Measurements from ENCODE around the gene KLF13. TPM values are rescaled to one million over a fixed set of nuclear protein-coding genes. Genes with fewer than 3 reads are reported as not detected.

The KLF13 gene
- total RNA-seq, 1 donor from 2014 or later = 44.6 TPM

DNA sequence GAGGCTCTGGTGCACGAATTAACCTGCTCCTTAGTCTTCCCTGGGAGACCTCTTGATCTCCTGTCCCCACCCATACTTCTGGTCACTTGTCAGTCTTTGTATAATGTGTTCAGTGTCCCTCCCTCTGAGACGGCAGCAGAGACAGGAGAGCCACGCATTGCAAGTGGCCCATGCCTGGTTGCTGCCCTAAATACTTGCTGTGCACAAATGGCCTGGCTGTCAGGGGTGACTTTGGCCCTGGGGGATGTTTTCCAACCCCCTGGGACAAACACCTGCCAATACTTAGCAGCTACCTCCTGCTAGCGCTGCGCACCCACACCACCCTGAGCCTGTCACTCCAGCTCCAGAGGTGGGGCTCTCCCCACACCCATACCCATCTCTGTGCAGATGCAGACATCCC, 17.2 kb downstream of the KLF13 start:
- H3K36me3 Mint-ChIP-seq (ENCODE audit: low read depth) = no peaks in the 10 kb centered on the region
- TF ChIP-seq, protein P1, sequence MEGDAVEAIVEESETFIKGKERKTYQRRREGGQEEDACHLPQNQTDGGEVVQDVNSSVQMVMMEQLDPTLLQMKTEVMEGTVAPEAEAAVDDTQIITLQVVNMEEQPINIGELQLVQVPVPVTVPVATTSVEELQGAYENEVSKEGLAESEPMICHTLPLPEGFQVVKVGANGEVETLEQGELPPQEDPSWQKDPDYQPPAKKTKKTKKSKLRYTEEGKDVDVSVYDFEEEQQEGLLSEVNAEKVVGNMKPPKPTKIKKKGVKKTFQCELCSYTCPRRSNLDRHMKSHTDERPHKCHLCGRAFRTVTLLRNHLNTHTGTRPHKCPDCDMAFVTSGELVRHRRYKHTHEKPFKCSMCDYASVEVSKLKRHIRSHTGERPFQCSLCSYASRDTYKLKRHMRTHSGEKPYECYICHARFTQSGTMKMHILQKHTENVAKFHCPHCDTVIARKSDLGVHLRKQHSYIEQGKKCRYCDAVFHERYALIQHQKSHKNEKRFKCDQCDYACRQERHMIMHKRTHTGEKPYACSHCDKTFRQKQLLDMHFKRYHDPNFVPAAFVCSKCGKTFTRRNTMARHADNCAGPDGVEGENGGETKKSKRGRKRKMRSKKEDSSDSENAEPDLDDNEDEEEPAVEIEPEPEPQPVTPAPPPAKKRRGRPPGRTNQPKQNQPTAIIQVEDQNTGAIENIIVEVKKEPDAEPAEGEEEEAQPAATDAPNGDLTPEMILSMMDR (conservative IDR thresholded peaks at IDR 0.05) = no peak
- H3K4me3 Mint-ChIP-seq = no peak overlapping the region
- H3K4me1 Mint-ChIP-seq = peaks cover 29% of the 10 kb centered on the region
- no peak for DNase-seq (ENCODE audit: low read depth, low spot score)
- peak overlapping the region; percentile 35 for H3K27ac Mint-ChIP-seq (ENCODE audit: unreplicated experiment)
- H3K27me3 Mint-ChIP-seq (ENCODE audit: low read depth) = no peaks in the 10 kb centered on the region
- no peaks in the 10 kb centered on the region for H3K9me3 Mint-ChIP-seq

DNA sequence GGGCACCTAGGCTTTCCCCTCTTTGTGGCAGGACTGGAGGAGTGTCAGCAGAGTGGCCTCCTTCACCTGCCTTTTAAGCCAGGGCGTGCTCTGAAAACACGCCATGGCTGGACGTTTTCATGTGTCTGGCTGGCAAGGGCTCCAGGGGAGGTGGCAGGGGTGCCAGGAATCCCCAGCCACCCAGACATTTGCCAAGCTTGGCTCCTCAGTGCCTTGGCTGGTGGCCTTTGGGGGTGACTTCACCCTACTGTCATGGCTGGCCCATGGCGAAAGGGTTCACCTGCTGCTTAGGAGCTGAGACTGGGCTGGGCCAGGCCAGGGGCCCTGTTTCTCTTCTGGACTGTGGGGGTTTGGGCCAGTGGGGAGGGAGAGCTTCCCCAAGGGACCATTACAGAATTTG, 17.6 kb downstream of the KLF13 start:
- no peaks in the 10 kb centered on the region for H3K36me3 Mint-ChIP-seq (ENCODE audit: low read depth)
- no peak for DNase-seq (ENCODE audit: low read depth, low spot score)
- peaks cover 25% of the 10 kb centered on the region for H3K4me1 Mint-ChIP-seq
- no peak overlapping the region for H3K4me3 Mint-ChIP-seq
- H3K27me3 Mint-ChIP-seq (ENCODE audit: low read depth) = no peaks in the 10 kb centered on the region
- TF ChIP-seq, protein P1 (conservative IDR thresholded peaks at IDR 0.05) = no peak
- H3K9me3 Mint-ChIP-seq = no peaks in the 10 kb centered on the region
- peak overlapping the region; percentile 35 for H3K27ac Mint-ChIP-seq (ENCODE audit: unreplicated experiment)

DNA sequence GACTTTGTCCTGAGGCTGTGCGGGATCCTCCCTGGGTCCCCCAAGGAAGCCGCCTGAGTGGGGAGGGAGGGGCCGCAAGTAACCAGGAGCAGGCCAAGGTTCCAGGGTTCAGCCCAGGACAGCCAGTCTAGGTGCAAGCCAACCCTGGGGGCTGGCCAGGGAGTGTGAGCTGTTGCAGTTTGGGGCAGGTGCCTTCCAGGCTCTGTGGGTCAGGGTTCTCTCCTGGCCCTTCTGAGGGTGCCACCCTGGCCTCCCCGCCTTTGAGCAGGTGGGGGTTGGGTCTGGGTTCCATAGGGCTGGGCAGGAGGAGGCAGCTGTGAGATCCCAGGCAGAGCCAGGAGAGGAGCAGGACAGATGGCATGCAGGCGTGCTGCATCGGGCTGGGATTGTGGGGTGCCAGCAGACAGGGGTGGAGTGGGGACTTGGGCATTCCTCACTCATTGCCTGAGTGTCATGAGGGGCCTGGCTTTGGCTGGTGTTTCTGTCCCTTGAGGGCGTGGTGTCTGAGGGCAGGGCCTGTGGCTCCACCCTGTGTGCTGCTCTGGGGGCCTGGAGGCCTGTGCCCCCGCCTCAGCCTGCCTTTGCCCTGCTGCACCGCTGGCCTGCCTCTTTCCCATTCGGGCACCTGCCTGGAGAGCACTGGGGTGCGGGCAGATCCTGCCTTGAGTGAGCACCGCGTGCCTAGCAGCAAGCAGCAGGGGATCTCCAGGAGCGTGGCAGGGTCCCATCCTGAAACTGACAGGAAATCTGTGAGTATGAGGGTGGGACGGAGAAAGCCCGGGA, 18.4 kb downstream of the KLF13 start:
- Mint-ChIP-seq H3K4me3 (no peak overlapping the region), H3K27ac (ENCODE audit: unreplicated experiment) (no peak overlapping the region), H3K36me3 (ENCODE audit: low read depth) (no peaks in the 10 kb centered on the region), H3K4me1 (peaks cover 24% of the 10 kb centered on the region), H3K9me3 (no peaks in the 10 kb centered on the region), H3K27me3 (ENCODE audit: low read depth) (no peaks in the 10 kb centered on the region)
- TF ChIP-seq, protein P1 (conservative IDR thresholded peaks at IDR 0.05) = no peak
- DNase-seq (ENCODE audit: low read depth, low spot score) = no peak

DNA sequence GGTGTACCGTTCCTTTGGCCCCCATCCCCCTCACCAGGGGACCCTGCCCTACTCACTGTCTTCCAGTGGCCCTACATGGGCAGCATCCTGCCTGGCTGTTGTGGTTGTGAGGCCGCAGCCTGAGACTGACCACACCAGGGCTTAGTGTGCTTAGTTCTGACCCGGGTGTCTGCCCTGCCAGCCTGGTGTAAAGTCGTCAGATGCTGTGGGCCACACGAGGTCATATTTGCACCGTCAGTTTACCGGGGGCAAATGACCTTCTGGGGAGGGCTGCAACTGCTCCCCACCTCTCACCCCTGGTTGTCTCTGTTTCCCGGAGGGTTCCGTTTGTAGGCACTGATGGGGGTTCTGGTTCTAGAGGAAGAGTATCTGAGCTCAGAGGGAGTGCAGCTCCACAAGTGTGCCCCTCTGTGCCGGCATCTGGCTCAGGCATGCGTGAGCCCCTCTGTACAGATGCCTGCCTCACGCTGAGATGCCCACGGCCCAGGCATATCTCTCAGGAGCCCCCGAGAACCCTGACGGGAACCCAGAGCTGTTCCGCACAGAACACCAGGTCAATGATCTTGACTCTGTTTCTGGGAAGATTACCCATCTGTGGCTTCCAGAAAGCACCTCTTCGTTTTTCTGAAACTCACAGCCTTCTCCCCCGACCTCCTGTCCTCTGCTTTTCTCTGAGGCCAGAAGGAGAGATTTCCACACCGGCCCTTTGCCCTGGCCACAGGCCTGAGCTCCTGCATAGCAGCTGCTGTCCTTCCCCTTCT, 19.2 kb downstream of the KLF13 start:
- H3K4me3 Mint-ChIP-seq = no peak overlapping the region
- DNase-seq (ENCODE audit: low read depth, low spot score) = no peak
- no peaks in the 10 kb centered on the region for H3K36me3 Mint-ChIP-seq (ENCODE audit: low read depth)
- H3K4me1 Mint-ChIP-seq = peaks cover 23% of the 10 kb centered on the region
- H3K9me3 Mint-ChIP-seq = no peaks in the 10 kb centered on the region
- TF ChIP-seq, protein P1 (conservative IDR thresholded peaks at IDR 0.05) = no peak
- H3K27ac Mint-ChIP-seq (ENCODE audit: unreplicated experiment) = peak overlapping the region; percentile 19
- H3K27me3 Mint-ChIP-seq (ENCODE audit: low read depth) = no peaks in the 10 kb centered on the region

DNA sequence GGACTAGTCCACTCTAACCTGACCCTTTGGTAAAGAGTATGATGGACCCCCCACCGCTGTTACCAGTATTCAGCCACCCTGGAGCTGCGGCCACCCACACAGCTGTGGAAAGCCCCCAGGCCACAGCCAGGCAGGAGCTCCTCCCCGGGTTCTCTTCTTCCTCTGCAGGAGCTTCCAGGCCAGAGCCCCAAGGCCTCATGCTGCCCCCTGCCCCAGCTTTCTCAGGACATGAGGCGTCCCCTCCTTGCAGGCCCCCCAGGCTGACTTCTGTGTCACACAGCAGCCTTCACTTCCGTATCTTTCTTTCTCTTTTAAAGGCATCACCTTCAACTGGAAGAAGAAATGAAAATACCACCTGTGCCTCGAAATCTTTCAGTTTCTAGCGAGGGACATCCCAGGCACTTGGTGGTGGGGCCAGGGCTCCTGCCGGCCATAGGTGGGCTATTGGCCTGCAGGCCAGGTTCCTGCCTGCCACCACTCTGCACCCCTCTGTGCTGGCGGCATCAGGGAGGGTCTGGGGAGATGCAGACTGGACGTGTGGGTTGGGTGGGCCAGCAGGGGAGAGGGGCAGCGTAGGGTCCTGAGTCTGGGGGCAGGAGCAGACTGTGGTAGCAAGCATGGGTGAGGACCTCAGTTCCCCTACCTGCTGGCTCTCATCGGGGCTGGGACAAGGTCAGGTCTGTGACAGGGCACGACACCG, 19.9 kb downstream of the KLF13 start:
- TF ChIP-seq, protein P1 (conservative IDR thresholded peaks at IDR 0.05) = no peak

More for the DNA sequence above, 19.9 kb downstream of the KLF13 start:
- peaks cover 26% of the 10 kb centered on the region for H3K4me1 Mint-ChIP-seq
- no peak for DNase-seq (ENCODE audit: low read depth, low spot score)
- H3K9me3 Mint-ChIP-seq = no peaks in the 10 kb centered on the region
- no peaks in the 10 kb centered on the region for H3K36me3 Mint-ChIP-seq (ENCODE audit: low read depth)
- no peak overlapping the region for H3K27ac Mint-ChIP-seq (ENCODE audit: unreplicated experiment)
- no peak overlapping the region for H3K4me3 Mint-ChIP-seq
- no peaks in the 10 kb centered on the region for H3K27me3 Mint-ChIP-seq (ENCODE audit: low read depth)

Data from neural crest cell (in vitro differentiated cells).